GM10266 (cell line): ENCODE measurements around the gene SLC44A1.

Source experiments
- DNase-seq: peaks from one replicate; pipeline ENCODE4 v3.0.0; 2012; ENCODE audit errors: extremely low spot score
- CTCF ChIP-seq: IDR thresholded peaks from 2 replicates; pipeline ENCODE4 v1.5.1; 2012; ENCODE audit warnings: mild to moderate bottlenecking, low read depth; ENCODE audit not compliant: control insufficient read depth, insufficient read depth; ENCODE audit errors: missing control alignments

Gene SLC44A1

GRCh38 chr9:105242062-105242461, 2.4 kb upstream of the SLC44A1 start:
- DNase-seq: no peak
- TF ChIP-seq CTCF: no peak

GRCh38 chr9:105242557-105242956, 1.9 kb upstream of the SLC44A1 start:
- TF ChIP-seq CTCF: no peak
- DNase-seq: no peak

- no peak for TF ChIP-seq CTCF
- DNase-seq: no peak
Observed at GRCh38 chr9:105243015-105243686, 1.3 kb upstream of the SLC44A1 start.

GRCh38 chr9:105244734-105245028, 230 bp downstream of the SLC44A1 start:
- no peak for DNase-seq
- no peak for TF ChIP-seq CTCF

- TF ChIP-seq CTCF: peak; percentile 20
- DNase-seq: peak; percentile 34
Observed at GRCh38 chr9:105245029-105245890, 809 bp downstream of the SLC44A1 start.

GRCh38 chr9:105245891-105246161, 1.4 kb downstream of the SLC44A1 start:
- DNase-seq: no peak

More at GRCh38 chr9:105245891-105246161, 1.4 kb downstream of the SLC44A1 start:
- TF ChIP-seq CTCF: no peak
